NCI-H526 treated with DMSO at 0.1 percent for 48 hours (cell line): Measurements from ENCODE around the gene CDK6.
A peak's percentile ranks its signal among the peaks of the same experiment; 100 is the strongest.

Experiments
- DNase-seq: peaks from one replicate; lab custom pipeline; 2025; lab: John Stamatoyannopoulos, UW

Gene CDK6

DNA sequence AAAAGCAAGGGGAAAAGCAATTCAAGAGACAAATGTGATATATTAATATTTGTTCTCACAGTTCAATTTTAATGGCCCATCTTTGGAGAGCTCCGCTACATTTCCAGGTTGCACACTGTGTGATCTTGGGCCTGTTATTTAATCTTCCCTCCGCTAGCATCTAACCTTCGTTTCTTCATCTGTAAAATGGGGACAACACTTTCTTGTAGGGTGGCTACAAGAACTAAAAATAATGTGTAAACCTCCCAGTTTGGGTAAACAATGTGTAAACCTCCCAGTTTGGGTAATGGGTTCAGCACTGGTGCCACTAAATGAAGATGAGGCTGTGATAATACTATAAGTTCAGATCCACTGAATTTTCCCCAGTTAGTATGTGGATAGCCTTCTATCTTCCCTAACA is 99.5 kb downstream of the CDK6 start:
- no peak for DNase-seq

DNA sequence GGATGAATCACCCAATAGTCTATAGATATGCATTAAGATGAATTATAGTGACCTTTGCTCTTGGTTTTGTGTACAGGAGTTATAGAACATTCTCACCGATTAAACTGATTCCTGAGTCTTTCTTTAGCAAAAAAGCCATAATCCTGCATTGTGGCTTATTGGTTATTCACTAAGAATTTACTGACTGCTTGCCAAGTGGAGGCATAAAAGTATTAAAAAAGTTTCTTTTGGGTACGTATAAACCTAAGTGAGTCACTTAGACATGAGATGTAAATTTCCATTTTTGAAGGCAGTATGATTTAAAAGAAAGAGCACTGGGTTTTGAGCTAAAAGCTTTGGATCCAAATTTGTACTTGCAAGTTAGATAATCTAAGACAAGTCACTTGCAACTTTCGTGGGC is 100.7 kb downstream of the CDK6 start:
- DNase-seq, result no peak

DNA sequence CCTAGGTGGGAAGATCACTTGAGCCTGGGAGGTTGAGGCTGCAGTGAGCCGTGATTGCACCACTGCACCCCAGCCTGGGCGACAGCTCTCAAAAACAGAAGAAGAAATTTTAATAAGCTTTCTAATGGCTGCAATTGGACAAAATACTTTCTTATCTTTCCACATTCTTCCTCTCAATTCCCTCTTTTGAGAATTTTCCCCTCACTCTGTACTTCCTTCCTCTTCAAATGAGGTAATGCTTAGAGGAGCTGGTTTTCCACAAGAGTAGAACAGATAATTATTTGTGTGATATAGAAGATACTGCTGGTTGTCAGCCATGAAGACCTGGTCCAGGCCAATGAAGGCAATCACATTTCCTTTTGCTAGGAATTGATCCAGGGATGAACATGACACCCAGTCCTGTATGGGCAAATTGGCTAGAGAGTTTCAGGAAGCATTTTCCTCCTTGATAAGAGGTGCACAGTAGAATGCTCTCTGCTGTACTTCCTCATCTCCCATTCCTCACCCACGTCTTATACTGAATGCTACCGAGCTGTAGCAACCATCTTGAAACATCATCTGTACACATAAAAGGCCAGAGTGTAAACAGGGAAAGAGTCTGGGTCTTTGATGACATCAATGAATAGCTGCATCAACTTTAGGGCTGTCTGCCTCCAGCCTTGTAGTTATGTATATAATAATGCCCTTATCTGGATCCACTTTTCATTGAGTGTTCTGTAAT is 103.9 kb downstream of the CDK6 start:
- DNase-seq, result no peak

DNA sequence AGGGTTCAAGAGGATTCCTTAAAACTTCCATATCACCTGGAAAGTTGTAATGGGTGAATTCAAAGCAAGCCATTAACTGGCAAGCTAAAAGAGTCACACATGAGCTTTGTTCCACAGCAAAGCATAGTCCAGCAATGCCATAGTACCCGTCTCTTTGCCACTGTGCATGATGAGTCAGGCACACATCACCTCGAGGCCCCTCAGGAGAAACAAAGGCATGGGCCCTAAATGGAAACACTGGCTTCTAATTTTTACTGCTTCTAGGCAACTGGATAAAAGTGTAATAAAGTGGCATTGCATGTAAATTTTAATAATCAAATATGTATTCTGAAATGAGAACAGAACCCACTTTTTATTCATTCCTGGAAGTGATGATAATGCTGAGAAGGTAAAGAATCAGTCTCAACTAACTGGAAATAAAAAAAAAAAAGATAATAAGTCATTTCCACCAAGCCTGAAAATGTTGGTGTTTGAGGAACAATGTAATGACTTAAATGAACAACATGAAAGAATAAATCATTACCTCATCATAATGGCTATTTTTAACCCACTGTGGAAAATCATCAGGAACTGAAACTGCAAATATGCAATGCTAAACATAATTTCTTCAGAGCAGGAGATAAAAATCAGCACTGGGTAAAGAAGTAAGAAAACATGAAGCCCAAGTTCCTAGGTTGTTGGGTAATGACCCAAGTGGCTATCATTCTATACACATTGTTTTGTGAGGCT is 104.9 kb downstream of the CDK6 start:
- DNase-seq, result no peak

DNA sequence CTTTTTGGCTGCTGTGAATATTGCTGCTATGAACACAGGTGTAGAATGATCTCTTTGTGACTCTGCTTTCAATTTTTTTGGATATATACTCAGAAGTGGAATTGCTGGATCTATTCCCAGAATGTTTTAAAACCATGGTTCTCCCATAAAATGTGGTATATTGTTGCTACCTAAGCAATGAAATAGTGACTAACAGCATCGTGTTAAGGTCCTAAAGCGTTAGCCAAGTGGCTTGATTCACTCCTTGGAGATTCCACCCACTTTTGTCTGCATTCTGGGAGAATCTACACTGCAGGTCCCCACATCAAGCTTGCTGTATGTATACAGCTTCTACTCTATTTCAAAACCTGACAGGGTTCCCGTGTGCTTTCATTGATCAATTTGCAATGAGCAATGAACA is 105.6 kb downstream of the CDK6 start:
- DNase-seq, result no peak

DNA sequence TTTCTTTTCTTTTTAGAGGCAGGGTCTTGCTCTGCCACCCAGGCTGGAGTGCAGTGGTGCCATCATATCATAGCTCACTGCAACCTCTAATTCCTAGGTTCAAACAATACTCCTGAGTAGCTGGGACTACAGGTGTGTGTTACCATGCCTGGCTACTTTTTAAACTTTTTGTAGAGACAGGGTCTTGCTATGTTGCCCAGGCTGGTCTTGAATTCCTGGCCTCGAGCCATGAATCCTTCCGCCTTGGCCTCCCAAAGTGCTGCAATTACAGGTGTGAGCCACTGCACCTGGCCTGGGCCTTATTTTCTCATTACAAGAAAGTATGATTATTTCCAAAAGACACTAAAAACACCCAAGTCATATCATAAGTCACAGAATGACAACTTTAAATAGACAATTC is 106.6 kb downstream of the CDK6 start:
- DNase-seq, result no peak

DNA sequence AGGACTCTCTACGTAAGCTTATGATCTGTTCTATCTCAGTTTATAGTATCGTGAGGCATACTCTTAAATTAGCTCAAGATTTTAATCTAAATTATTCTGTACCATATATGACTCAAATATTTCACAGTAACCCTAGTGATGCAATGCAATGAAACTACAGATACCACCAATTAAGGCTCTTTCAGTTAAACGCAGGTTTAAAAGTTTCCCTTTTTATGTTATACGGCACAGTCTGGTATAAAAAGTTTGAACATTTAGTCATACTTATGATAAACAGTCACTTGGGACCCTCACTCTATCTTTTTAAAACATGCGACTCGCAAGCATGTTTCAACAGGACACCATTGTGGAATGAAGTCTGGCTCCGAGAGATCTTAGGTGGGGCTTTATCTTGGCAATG is 107.2 kb downstream of the CDK6 start:
- no peak for DNase-seq

DNA sequence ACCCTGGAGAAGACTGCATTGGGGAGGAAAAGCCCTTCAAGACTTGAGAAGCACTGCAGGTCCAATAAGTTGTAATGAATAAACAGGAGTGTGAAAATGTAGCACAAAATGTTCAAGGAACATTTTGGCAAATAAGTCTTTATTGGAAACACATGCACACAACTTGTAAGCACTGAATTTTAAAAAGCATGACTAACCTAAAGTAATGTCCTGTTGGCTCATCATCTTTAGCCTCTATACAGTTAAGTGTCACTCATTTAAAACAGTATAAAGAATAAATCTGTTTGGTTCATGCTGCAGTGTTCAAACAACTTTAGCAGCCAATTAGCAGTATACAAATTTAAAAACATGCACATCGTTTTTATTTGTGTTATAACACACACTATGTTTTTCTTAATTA is 108.6 kb downstream of the CDK6 start:
- DNase-seq, result no peak

DNA sequence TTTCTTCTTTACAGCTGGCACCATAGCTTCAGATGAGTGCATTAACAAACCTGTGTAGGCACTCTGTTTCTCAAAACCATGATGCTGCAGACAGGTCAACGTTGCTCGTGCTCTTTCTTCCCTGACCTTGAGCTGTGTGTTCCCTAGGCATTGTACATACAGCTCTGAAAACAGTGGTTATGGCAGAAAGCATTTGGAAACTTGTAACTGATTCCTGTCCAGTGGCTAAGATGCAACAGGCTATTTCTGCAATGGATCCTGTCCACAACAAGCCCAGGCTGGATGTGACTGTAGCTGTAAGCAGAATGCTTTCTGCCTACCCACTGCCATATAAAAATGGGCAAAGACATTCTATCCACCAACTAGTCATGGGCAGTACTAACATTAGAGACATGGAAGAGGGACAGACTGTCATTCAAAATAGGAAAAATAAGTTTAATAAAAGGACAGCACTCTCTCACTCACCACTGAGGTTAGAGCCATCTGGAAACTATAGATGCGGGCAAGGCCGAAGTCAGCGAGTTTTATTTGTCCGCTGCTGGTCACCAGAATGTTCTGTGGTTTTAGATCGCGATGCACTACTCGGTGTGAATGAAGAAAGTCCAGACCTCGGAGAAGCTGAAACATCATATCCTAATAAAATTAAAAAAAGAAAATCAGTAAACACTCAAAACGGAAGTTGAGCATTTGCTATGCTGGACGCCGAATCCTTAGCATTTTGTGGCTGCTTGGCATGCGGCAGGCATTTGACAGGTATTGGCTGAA is 111.0 kb downstream of the CDK6 start:
- DNase-seq, result no peak

DNA sequence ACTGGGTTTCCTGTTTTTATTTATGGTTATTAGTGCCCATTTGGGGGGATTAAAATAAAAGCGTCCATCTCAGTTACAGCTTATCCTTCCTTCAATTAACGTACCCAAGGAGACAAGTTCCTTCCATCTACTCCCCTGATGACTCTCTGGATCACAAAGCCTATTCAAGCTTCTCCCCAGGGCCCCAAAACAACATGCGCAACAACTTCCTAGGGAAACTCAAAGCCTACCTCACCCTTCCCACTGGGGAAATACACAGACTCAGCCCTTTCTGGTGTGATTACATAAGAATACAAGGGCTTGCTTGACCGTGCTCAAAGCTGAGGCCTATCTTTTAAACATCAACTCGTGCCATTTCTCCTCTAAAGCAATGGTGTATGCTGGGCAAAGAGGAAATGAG is 112.4 kb downstream of the CDK6 start:
- no peak for DNase-seq

DNA sequence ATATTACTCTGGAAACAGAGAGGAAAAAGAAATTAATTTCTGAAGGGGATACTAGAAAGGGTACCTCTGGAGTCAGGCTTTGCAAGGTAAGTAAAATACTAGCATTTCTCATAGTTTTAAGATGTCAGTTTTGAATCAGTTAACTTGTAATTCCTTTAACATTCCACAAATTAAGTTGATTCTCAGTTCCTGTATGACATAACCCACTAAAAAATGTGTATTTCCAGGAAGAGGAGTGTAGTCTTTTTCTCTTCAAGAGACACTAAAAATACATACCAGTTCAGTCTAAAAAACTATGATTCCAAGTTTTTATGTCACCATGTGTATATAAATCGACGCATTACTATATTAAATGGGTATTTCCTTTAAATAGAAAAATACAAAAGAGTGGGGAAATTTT is 113.2 kb downstream of the CDK6 start:
- no peak for DNase-seq

DNA sequence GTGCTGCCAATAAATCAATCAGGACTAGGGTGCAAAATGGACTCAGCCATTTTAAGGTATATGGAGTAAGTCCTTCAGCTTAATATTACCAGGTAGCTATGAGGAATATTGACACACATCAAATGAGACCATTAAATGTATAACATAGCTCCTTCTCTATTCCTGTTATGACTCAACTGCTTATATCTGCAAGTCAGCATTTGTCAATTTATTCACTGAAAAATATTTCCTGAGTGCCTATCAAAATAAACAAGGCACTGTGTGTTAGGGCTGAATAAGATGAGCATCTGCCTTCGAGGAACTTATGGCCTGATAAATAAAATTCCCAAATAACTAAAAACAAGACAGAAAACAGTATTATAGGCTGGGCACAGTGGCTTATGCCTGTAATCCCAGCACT is 113.8 kb downstream of the CDK6 start:
- DNase-seq, result no peak

DNA sequence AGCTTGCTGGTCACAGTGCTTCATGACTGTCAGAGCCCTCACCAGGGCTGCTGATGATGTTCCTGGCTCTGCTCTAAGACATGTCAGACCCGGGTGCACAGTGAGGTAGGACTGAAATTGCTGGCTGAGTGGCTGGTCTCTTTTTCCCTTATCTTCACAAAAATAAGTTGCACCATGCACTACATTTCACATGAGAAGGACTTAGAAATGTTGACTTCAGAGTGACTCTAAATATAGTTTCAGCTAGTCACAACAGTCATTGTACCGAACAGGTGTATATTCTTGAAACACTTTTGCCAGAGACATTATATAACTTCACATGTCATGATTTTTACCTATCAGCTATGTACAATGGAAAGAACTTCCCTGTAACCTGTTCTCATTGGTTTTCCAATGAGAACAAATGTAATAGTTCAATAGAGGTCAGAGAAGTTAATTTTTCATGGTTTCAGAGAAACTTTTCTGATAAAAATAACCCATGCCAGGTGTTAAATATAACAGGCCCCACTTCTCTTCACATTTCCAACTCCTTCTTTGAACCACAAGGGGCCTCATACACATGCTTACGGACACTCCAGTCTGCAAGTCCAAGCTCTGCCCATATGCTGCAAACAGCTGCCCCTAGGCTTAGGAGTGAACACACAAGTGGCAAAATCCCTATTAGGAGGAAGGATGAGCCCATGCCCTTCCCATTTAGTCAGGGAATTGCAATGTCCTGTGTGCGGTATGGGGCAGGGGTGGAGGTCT is 115.6 kb downstream of the CDK6 start:
- no peak for DNase-seq

DNA sequence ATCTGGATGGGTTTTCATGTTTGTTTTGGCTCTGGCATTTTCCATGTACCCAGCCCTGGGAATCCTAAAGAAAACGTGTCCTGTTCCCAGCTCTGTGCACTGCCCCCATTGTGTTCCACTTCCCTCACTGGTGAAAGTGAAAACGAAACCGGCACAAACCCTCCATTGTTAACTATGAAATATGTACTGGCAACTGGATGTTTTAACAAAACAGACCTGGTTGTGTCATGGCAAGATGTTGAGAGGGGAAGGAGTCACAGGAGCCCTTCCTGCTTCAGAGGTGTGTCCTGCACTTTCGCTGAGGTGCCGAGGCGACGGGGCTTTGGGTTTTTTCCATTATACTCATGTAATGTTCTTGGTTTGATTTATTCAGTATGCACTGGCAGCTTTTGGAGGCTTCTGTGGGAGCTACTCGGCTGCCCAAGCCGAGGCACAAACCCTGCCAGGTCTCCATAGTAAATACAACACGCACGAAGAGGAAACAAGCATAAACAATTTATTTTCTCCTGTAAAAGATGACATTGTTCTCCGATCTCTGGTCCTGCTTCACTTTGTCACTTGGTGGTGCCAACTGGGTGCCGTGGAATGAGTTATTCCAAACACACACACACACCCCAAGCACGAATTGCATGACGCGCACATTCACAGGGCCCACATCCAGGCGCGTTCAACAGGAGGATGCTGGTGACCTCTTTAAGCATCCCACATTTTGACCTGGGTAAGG is 118.2 kb downstream of the CDK6 start:
- peak; percentile 37 for DNase-seq

DNA sequence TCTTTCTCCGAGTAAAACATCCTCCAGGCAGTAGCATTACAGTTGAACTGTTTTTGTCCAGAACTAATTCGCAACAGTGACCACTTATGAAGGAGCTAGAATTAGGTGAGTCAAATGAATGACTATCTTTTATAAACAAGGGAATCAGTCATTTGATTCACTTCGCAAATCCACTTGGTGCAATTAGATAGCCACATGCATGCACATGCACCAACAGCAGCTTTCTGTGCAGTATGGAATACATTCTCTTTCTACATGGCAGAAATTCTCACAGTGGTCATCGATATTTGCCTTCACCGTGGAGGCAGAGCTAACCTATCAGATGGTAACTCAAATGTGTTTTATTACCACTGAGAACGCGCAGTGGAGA is 118.8 kb downstream of the CDK6 start:
- no peak for DNase-seq

DNA sequence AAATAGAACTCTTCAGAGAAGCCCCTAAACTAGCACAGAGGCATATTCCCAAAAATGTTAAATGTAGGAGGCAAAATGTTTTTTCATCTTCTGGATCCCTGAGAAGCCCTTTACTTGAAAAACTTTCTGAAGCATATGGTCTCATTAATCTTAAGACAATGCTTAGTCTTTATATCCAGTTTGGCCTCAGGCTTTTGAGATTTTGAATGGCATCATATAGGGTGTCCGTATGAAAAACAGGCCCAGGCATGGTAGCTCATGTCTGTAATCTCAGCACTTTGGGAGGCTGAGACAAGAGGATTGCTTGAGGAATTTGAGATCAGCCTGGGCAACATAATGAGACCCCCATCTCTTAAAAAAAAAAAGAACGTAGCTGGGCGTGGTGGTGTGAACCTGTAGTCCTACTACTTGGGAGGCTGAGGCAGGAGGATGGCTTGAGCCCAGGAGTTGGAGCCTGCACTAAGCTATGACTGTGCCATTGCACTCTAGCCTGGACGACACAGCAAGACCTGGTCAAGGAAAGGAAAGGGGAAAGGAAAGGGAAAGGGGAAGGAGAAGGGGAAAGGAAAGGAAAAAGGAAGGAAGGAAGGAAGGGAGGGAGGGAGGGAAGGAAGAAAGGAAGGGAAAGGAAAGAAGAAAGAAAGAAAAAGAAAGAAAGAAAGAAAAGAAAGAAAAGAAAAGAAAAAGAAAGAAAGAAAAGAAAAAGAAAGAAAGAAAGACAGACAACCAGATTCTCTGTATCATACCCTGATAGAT is 119.4 kb downstream of the CDK6 start:
- no peak for DNase-seq

DNA sequence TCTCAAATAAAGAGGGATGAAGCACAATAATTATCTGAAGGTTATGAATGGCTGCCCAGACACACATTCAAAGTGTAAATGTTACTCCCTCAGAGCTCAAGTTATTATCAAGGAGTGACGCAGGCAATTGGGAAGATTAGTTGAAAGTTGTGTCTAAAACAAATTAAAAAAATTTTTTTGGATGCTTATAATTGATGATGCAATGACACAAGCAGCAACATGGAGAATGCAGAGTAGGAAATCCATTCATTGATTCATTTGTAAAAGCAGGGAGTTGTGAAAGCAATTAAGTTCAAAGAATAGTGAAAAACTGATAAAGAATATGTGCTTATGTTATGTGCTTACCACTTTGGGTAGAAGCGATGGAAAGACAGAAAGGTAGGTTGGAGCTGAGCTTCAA is 120.4 kb downstream of the CDK6 start:
- no peak for DNase-seq

DNA sequence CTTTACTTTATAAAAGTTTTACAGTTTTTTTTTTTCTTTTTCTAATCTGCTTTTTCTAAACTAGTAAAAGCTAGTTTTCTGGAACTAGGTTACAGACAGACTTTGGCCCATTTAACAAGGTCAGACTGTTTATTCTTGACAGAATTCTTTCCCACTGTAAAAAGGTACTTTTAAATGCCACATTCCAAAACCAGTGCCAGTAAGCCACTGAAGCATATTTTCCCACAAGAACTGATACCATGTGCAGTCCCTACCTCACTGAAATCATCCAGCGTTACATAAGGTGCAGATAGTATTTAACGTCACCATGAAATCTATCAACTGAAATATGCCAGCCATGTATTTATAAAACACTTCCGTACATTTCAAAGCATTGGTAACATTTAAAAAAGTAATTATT is 121.6 kb downstream of the CDK6 start:
- DNase-seq, result no peak

DNA sequence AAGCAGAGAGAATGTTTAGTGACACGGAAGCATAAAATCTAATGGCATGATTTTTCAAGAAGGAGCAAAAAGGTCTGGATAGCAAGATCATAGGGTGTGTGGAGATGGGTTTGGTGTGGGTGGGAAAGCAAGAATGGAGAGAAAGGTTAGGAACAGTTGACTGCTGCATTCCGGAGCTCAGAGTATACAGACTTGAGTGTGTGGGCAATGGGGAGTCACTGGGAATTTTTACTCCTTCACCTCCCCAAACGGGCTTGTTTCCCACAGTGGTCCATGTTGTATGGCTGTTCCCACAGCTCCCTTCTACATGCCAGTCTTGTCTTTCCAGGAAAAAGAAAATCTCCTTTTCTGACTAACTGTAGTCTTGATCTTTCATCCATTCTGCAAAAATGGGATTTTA is 122.1 kb downstream of the CDK6 start:
- DNase-seq, result no peak

DNA sequence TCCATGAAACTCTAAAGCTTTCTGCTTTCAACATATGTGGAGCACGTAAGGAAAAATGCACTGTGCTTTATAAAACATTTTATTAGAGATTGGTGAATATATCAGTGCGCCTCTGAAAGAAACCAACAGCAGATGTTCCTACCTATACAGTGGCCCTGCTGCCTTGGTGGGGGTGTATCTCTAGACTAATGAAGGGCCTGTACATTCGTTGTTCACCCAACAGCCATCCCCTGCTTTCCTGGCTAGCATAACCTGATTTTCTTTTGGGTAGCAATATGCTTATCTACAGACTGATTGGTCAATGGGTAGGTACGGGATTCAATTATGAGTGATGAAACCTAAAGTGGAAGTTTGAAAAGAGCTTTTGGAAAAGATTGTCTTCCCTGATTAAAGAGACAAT is 126.5 kb downstream of the CDK6 start:
- no peak for DNase-seq

DNA sequence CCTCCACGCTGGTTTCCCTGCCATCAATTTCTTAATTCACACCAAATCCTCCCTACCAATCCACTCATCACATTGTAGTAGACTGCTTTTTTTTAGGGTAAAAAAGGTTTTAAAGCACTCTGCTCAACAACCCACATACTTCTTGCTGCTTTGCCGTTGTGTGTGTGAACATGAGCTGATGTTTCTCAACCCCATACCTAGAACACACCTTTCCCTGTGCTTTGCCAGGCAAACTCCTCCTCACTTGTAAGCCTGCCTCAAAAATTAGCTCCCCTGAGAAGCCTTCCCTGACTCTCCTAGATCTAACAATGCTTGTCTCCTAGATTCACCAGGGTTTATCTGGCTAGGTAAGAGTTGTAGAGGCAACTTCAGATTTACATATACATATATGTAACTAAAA is 127.2 kb downstream of the CDK6 start:
- no peak for DNase-seq
